A549 (cell line): ENCODE results near the gene LBH. TPM values are rescaled to one million over a fixed set of nuclear protein-coding genes. Genes with fewer than 3 reads are reported as not detected.

Experiments used
- ATAC-seq, 2 experiments: fragments of 200-7000 bp in 1 of 2; fragments of >200 bp in 1 of 2; cut with Nextera tagmentation in 1 of 2; cut with Tn5 transposase in 1 of 2; 3 replicates each; pipeline versions ENCODE4 v1.8.0 to v1.9.1; 2018 to 2020; ENCODE audit warnings: mild to moderate bottlenecking in 1 of 2, moderate library complexity in 1 of 2
- CTCF ChIA-PET: fragments of 300-600 bp; sonication (Branson Sonifier 250); formaldehyde crosslinking; extraction: SDS; loops from one replicate; lab custom pipeline; 2021; ENCODE audit warnings: antibody characterized with exemption, inconsistent platforms; lab: Yijun Ruan, JAX
- POLR2A ChIA-PET: fragments of 350-600 bp; formaldehyde crosslinking; extraction: SDS; loops from one replicate; lab custom pipeline; 2021; ENCODE audit warnings: antibody characterized with exemption, inconsistent platforms; lab: Yijun Ruan, JAX
- DNase-seq, 2 experiments: peaks; one replicate each; pipeline versions ENCODE4 v3.0.0 to v3.0.0-alpha.2; 2011 to 2016; ENCODE audit warnings: low read depth in 1 of 2, low spot score in 1 of 2
- FAIRE-seq: peaks from 2 replicates; lab custom pipeline; 2011; peaks lifted over from hg19 to GRCh38; lab: Jason Lieb, UNC
- H3K27ac ChIP-seq, 2 experiments: fragments of >200 bp; sonication (Bioruptor Twin); formaldehyde crosslinking; 3 replicates each; pipeline ENCODE4 v1.5.1; 2016 to 2017
- H3K4me1 ChIP-seq: fragments of >200 bp; sonication (Bioruptor Twin); formaldehyde crosslinking; 3 replicates; pipeline ENCODE4 v1.6.1; 2016
- H3K4me2 ChIP-seq: fragments of >200 bp; sonication (Bioruptor Twin); formaldehyde crosslinking; 3 replicates; pipeline ENCODE4 v1.6.1; 2016
- H3K4me3 ChIP-seq: fragments of >200 bp; sonication (Bioruptor Twin); formaldehyde crosslinking; 3 replicates; pipeline ENCODE4 v1.5.1; 2016
- H3K9me3 ChIP-seq: fragments of >200 bp; sonication (Bioruptor Twin); formaldehyde crosslinking; 3 replicates; pipeline ENCODE4 v1.6.1; 2016
- BHLHE40 ChIP-seq: IDR thresholded peaks from 2 replicates; pipeline ENCODE4 v1.6.1; 2012; ENCODE audit warnings: low read depth, low read length, inconsistent platforms
- CBX2 ChIP-seq: fragments of 200-600 bp; sonication (generic); IDR thresholded peaks from 2 replicates; pipeline ENCODE4 v1.6.1; 2016; ENCODE audit warnings: low read depth, mild to moderate bottlenecking, borderline replicate concordance
- EHMT2 ChIP-seq: fragments of 200-600 bp; sonication (generic); IDR thresholded peaks from 2 replicates; pipeline ENCODE4 v1.6.1; 2016; ENCODE audit warnings: antibody characterized with exemption, low read depth, mild to moderate bottlenecking, moderate library complexity
- ESRRA ChIP-seq: fragments of 150-350 bp; IDR thresholded peaks from 2 replicates; pipeline ENCODE4 v1.6.1; 2014; ENCODE audit warnings: mild to moderate bottlenecking, low read length, borderline replicate concordance
- FOSL2 ChIP-seq, 2 experiments: fragments of 450-650 bp in 1 of 2; fragments of >200 bp in 1 of 2; sonication (Bioruptor Twin) in 1 of 2; formaldehyde crosslinking; IDR thresholded peaks; 2 replicates each; pipeline versions ENCODE4 v1.5.0 to v1.6.1; 2016 to 2020; ENCODE audit warnings: mild to moderate bottlenecking in 1 of 2, moderate library complexity in 1 of 2
- HOXB13 ChIP-seq: fragments of 250-450 bp; sonication (Bioruptor Pico); IDR thresholded peaks from 2 replicates; pipeline ENCODE4 v1.5.0; 2020; ENCODE audit warnings: low read depth, mild to moderate bottlenecking, moderate library complexity
- JUN ChIP-seq, 2 experiments: fragments of >200 bp; sonication (Bioruptor Twin); formaldehyde crosslinking; IDR thresholded peaks; 2 replicates in 1 of 2; 3 replicates in 1 of 2; pipeline ENCODE4 v1.6.1; 2016 to 2017
- MAZ ChIP-seq: fragments of 150-350 bp; IDR thresholded peaks from 2 replicates; pipeline ENCODE4 v1.6.1; 2014; ENCODE audit warnings: antibody characterized with exemption, low read depth, low read length, borderline replicate concordance
- RAD21 ChIP-seq, 2 experiments: fragments of >200 bp in 1 of 2; sonication (Bioruptor Twin) in 1 of 2; formaldehyde crosslinking in 1 of 2; IDR thresholded peaks in 1 of 2; conservative IDR thresholded peaks in 1 of 2; 2 replicates in 1 of 2; 3 replicates in 1 of 2; pipeline ENCODE4 v1.6.1; 2012 to 2018; ENCODE audit warnings: inconsistent platforms in 1 of 2
- RNF2 ChIP-seq: fragments of 200-600 bp; sonication (generic); IDR thresholded peaks from 2 replicates; pipeline ENCODE4 v1.6.1; 2016; ENCODE audit warnings: low read depth, mild to moderate bottlenecking, antibody characterized with exemption, moderate library complexity, borderline replicate concordance
- SREBF2 ChIP-seq: fragments of 450-650 bp; IDR thresholded peaks from 2 replicates; pipeline ENCODE4 v1.6.1; 2014; ENCODE audit warnings: mild to moderate bottlenecking, moderate library complexity
- ZNF302 ChIP-seq: fragments of 250-450 bp; sonication (Bioruptor Pico); IDR thresholded peaks from 2 replicates; pipeline ENCODE4 v1.9.0; 2021; ENCODE audit warnings: inconsistent platforms, mild to moderate bottlenecking, moderate library complexity
- WGBS: methylation state at CpG from one replicate; pipeline ENCODE4 v1.1.6; 2017; ENCODE audit errors: missing lambda C conversion rate; 5-methylcytosine and 5-hydroxymethylcytosine counted together
- polyA plus RNA-seq, 4 experiments: library from polyadenylated mRNA; depleted of rRNA in 3 of 4; stranded (reverse); fragments of >200 nt; fragmentation: RNase III in 1 of 4; extraction: RNeasy Plus Mini Kit Qiagen cat#74134 plus additional on column Dnase treatment in 1 of 4; gene quantifications; 2 replicates in 3 of 4; 3 replicates in 1 of 4; pipeline ENCODE4 v1.2.3, GENCODE V29; 2011 to 2017
- TF ChIP-seq, protein P1 (sequence below): fragments of >200 bp; sonication (Bioruptor Twin); formaldehyde crosslinking; IDR thresholded peaks from 3 replicates; pipeline ENCODE4 v1.6.1; 2016
- TF ChIP-seq, protein P2 (sequence below): fragments of 200-600 bp; sonication (generic); IDR thresholded peaks from 2 replicates; pipeline ENCODE4 v1.6.1; 2016; ENCODE audit warnings: antibody characterized with exemption, mild to moderate bottlenecking, moderate library complexity
- TF ChIP-seq, protein P3 (sequence below): fragments of 250-450 bp; sonication (Bioruptor Pico); IDR thresholded peaks from 2 replicates; pipeline ENCODE4 v1.5.0; 2020; ENCODE audit warnings: low read depth, mild to moderate bottlenecking, moderate library complexity

LBH gene
- polyA plus RNA-seq, 2 of the 4 experiments (the other 2 are of a cell fraction): 163 to 216 TPM

DNA sequence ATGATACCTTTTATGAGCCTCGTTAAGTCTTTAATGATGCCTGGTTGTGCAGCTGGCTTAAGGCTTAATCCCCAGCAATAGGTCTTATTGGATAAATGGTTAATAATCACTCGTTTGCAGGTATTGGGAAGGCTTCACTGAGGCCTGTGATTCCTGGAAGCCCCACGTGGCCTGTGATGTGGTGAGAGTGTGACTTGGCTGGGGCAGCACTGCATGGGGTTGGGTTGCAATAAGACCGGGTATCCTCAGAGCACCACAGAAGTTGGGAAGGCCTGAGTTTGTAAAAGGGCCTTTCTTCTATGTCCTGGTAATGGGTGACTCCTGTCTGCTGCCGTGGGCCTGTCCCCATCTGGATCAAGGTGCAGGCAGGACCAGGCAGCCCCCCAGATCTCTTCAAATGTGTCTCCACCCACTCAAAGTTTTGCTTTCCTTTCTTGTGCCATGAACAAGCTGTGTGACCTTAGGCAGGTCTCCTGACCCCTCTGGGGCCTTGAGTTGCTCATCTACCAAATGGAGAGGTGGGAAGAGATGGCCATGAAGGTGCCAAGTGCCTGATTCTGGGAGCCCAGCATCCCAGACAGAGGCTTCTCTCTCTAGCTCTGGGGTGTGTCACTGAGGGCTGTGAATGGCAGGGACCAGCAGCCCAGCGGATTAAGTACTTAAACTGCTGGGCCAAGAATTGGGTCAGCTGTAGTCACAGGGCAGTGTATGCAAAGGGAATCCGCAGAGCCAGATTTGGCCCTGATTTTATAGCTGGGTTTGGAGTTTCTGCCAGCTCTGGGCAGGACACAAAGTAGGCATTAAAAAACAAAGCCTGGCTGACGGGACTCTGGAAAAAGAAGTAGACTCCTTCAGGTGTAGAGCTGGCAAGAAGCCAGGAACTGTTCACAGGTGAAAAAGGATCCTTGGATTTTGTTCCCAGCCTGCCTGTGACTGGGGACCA lies 24.4 kb downstream of the LBH start:
- H3K4me1 ChIP-seq: peaks cover 53% of the 10 kb centered on the region
- 89% methylated on average over 8 of the region's 8 CpGs for WGBS
- no peak for TF ChIP-seq RAD21 (conservative IDR thresholded peaks at IDR 0.05 in 1 of 2, IDR thresholded peaks at IDR 0.05 in 1 of 2)
- TF ChIP-seq, protein P1, sequence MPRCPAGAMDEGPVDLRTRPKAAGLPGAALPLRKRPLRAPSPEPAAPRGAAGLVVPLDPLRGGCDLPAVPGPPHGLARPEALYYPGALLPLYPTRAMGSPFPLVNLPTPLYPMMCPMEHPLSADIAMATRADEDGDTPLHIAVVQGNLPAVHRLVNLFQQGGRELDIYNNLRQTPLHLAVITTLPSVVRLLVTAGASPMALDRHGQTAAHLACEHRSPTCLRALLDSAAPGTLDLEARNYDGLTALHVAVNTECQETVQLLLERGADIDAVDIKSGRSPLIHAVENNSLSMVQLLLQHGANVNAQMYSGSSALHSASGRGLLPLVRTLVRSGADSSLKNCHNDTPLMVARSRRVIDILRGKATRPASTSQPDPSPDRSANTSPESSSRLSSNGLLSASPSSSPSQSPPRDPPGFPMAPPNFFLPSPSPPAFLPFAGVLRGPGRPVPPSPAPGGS: no peak
- TF ChIP-seq BHLHE40: no peak
- no peak for TF ChIP-seq CBX2
- TF ChIP-seq EHMT2: no peak
- TF ChIP-seq FOSL2 (IDR thresholded peaks at IDR 0.05): no peak
- no peak for TF ChIP-seq FOSL2 (CRISPR knock-in tag; IDR thresholded peaks at IDR 0.05)
- no peak for TF ChIP-seq JUN (IDR thresholded peaks at IDR 0.05)
- TF ChIP-seq, protein P2, sequence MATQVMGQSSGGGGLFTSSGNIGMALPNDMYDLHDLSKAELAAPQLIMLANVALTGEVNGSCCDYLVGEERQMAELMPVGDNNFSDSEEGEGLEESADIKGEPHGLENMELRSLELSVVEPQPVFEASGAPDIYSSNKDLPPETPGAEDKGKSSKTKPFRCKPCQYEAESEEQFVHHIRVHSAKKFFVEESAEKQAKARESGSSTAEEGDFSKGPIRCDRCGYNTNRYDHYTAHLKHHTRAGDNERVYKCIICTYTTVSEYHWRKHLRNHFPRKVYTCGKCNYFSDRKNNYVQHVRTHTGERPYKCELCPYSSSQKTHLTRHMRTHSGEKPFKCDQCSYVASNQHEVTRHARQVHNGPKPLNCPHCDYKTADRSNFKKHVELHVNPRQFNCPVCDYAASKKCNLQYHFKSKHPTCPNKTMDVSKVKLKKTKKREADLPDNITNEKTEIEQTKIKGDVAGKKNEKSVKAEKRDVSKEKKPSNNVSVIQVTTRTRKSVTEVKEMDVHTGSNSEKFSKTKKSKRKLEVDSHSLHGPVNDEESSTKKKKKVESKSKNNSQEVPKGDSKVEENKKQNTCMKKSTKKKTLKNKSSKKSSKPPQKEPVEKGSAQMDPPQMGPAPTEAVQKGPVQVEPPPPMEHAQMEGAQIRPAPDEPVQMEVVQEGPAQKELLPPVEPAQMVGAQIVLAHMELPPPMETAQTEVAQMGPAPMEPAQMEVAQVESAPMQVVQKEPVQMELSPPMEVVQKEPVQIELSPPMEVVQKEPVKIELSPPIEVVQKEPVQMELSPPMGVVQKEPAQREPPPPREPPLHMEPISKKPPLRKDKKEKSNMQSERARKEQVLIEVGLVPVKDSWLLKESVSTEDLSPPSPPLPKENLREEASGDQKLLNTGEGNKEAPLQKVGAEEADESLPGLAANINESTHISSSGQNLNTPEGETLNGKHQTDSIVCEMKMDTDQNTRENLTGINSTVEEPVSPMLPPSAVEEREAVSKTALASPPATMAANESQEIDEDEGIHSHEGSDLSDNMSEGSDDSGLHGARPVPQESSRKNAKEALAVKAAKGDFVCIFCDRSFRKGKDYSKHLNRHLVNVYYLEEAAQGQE: no peak
- TF ChIP-seq, protein P3, sequence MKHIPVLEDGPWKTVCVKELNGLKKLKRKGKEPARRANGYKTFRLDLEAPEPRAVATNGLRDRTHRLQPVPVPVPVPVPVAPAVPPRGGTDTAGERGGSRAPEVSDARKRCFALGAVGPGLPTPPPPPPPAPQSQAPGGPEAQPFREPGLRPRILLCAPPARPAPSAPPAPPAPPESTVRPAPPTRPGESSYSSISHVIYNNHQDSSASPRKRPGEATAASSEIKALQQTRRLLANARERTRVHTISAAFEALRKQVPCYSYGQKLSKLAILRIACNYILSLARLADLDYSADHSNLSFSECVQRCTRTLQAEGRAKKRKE (CRISPR knock-in tag): no peak
- TF ChIP-seq MAZ: no peak
- no peak for TF ChIP-seq SREBF2
- no peak for TF ChIP-seq ESRRA
- TF ChIP-seq ZNF302 (CRISPR knock-in tag): no peak
- TF ChIP-seq HOXB13 (CRISPR knock-in tag): no peak
- no peak for TF ChIP-seq RNF2
- no peak overlapping the region for H3K4me2 ChIP-seq
- ATAC-seq (no peak), FAIRE-seq (no peak), DNase-seq (no peak)
- H3K4me3 ChIP-seq: no peak overlapping the region
- CTCF ChIA-PET: interaction anchor here (0.7 to 14.6 kb wide), 8 partner anchors 8 to 456 kb away, joined by 3 to 135 read pairs (median 4); no protein-coding TSS in a partner anchor
- H3K9me3 ChIP-seq: no peaks in the 10 kb centered on the region
- POLR2A ChIA-PET: no interaction called here
- peak overlapping the region in 1 of 2 experiments; percentile 83; a peak in 4 of 6 replicates for H3K27ac ChIP-seq
